Right lobe of liver (tissue), 6 donors: Measurements from ENCODE around the gene FHDC1. TPM values are rescaled to one million over a fixed set of nuclear protein-coding genes. Genes with fewer than 3 reads are reported as not detected.

Experiments used
- ATAC-seq, 4 donors: fragments of 200-7000 bp; cut with Tn5 transposase; one replicate each; pipeline ENCODE4 v1.9.1; 2020; ENCODE audit warnings: mild to moderate bottlenecking in 4 of 4, moderate library complexity in 4 of 4
- DNase-seq, 3 donors: peaks; one replicate each; pipeline ENCODE4 v3.0.0-alpha.2; 2020
- H3K27ac ChIP-seq, 3 donors: fragments of 200-600 bp; one replicate each; pipeline ENCODE4 v1.8.0; 2022
- H3K27me3 ChIP-seq, 2 donors: fragments of 200-600 bp; one replicate each; pipeline ENCODE4 v1.8.0; 2022
- H3K36me3 ChIP-seq, 4 donors: fragments of 200-600 bp; sonication (generic) in 1 of 4; one replicate each; pipeline versions ENCODE4 v1.5.1 to v1.8.0; 2017 to 2022; ENCODE audit warnings: control low read depth in 1 of 4
- H3K4me1 ChIP-seq, 4 donors: fragments of 200-600 bp; sonication (generic) in 1 of 4; one replicate each; pipeline versions ENCODE4 v1.5.1 to v1.8.0; 2017 to 2022; ENCODE audit warnings: control low read depth in 1 of 4
- H3K4me3 ChIP-seq, 3 donors: fragments of 200-600 bp; one replicate each; pipeline ENCODE4 v1.8.0; 2022
- H3K9me3 ChIP-seq, 4 donors: fragments of 200-600 bp; sonication (generic) in 1 of 4; one replicate each; pipeline versions ENCODE4 v1.5.1 to v1.8.0; 2017 to 2022; ENCODE audit warnings: control low read depth in 1 of 4
- POLR2A ChIP-seq: fragments of 450-650 bp; IDR thresholded peaks from one replicate; pipeline ENCODE4 v1.6.1; 2017; ENCODE audit warnings: antibody characterized with exemption, mild to moderate bottlenecking
- WGBS: methylation state at CpG from one replicate; pipeline ENCODE4 v1.1.6; 2018; ENCODE audit warnings: low coverage, low lambda C conversion rate; ENCODE audit not compliant: insufficient coverage; ENCODE audit errors: missing lambda C conversion rate; 5-methylcytosine and 5-hydroxymethylcytosine counted together
- intact Hi-C, 2 donors: fragments of 100-400 bp; cut with DNase I; formaldehyde crosslinking; loops; one replicate each; pipeline versions ENCODE4 v1.11.2 to v1.14.1; 2022
- total RNA-seq, 6 experiments: library from RNA; depleted of rRNA in 2 of 6; stranded (reverse); fragments of >200 nt in 2 of 6; fragmentation: NEBNext Ultra II Directional in 3 of 6; extraction: Animal tissue kit (Norgen Biotek cat#: 25700) in 3 of 6; gene quantifications; one replicate each; pipeline versions ENCODE4 v1.1.0 to v1.2.4, GENCODE V29; 2016 to 2023
- TF ChIP-seq, protein P1 (sequence below), 4 donors: fragments of 200-600 bp in 3 of 4; fragments of 450-650 bp in 1 of 4; IDR thresholded peaks; one replicate each; pipeline versions ENCODE4 v1.5.1 to v1.8.0; 2016 to 2022; ENCODE audit warnings: antibody characterized with exemption in 4 of 4, mild to moderate bottlenecking in 2 of 4
- donor health status: DM: no; HTN: yes; CAD: no.
- donor health status: DM: no; HTN: no; CAD: no.
- donor health status: DM: no; HTN: no; CAD: no.
- donor health status: DM: no; HTN: yes; CAD: no.
- donor health status: DM: no; HTN: yes; CAD: no.

The FHDC1 gene
- total RNA-seq, 6 experiments from 2014 or later, result 0.12 to 0.82 (median 0.15) TPM

- Histone ChIP-seq H3K27ac (no peak overlapping the region), H3K27me3 (no peaks in the 10 kb centered on the region), H3K9me3 (no peaks in the 10 kb centered on the region), H3K4me1 (no peaks in the 10 kb centered on the region), H3K4me3 (no peak overlapping the region), H3K36me3 (no peaks in the 10 kb centered on the region)
- WGBS, result 89% methylated on average over 4 of the region's 4 CpGs
- no peak for ATAC-seq
- TF ChIP-seq, protein P1, sequence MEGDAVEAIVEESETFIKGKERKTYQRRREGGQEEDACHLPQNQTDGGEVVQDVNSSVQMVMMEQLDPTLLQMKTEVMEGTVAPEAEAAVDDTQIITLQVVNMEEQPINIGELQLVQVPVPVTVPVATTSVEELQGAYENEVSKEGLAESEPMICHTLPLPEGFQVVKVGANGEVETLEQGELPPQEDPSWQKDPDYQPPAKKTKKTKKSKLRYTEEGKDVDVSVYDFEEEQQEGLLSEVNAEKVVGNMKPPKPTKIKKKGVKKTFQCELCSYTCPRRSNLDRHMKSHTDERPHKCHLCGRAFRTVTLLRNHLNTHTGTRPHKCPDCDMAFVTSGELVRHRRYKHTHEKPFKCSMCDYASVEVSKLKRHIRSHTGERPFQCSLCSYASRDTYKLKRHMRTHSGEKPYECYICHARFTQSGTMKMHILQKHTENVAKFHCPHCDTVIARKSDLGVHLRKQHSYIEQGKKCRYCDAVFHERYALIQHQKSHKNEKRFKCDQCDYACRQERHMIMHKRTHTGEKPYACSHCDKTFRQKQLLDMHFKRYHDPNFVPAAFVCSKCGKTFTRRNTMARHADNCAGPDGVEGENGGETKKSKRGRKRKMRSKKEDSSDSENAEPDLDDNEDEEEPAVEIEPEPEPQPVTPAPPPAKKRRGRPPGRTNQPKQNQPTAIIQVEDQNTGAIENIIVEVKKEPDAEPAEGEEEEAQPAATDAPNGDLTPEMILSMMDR (IDR thresholded peaks at IDR 0.05), result no peak
- TF ChIP-seq POLR2A, result no peak
- intact Hi-C loops, result no loop called here
- DNase-seq, result no peak
Observed at GRCh38 chr4:152965611-152966010, 29.5 kb downstream of the FHDC1 start.

- no peak for TF ChIP-seq POLR2A
- TF ChIP-seq, protein P1 (IDR thresholded peaks at IDR 0.05), result no peak
- Histone ChIP-seq H3K27me3 (no peaks in the 10 kb centered on the region), H3K9me3 (no peaks in the 10 kb centered on the region), H3K27ac (no peak overlapping the region), H3K4me3 (no peak overlapping the region), H3K36me3 (no peaks in the 10 kb centered on the region), H3K4me1 (no peaks in the 10 kb centered on the region)
- ATAC-seq (no peak), DNase-seq (no peak)
- 69% methylated on average over 2 of the region's 3 CpGs for WGBS
- intact Hi-C loops, result no loop called here
Observed at GRCh38 chr4:152967907-152968306, 31.8 kb downstream of the FHDC1 start.

- Histone ChIP-seq H3K36me3 (no peaks in the 10 kb centered on the region), H3K27ac (no peak overlapping the region), H3K27me3 (no peaks in the 10 kb centered on the region), H3K9me3 (no peaks in the 10 kb centered on the region), H3K4me1 (no peaks in the 10 kb centered on the region), H3K4me3 (no peak overlapping the region)
- intact Hi-C loops, result no loop called here
- TF ChIP-seq, protein P1 (IDR thresholded peaks at IDR 0.05), result no peak
- no peak for TF ChIP-seq POLR2A
- WGBS, result 77% methylated on average over 9 of the region's 9 CpGs
- no peak for ATAC-seq
- no peak for DNase-seq
Observed at GRCh38 chr4:152968806-152969394, 32.8 kb downstream of the FHDC1 start.

DNA sequence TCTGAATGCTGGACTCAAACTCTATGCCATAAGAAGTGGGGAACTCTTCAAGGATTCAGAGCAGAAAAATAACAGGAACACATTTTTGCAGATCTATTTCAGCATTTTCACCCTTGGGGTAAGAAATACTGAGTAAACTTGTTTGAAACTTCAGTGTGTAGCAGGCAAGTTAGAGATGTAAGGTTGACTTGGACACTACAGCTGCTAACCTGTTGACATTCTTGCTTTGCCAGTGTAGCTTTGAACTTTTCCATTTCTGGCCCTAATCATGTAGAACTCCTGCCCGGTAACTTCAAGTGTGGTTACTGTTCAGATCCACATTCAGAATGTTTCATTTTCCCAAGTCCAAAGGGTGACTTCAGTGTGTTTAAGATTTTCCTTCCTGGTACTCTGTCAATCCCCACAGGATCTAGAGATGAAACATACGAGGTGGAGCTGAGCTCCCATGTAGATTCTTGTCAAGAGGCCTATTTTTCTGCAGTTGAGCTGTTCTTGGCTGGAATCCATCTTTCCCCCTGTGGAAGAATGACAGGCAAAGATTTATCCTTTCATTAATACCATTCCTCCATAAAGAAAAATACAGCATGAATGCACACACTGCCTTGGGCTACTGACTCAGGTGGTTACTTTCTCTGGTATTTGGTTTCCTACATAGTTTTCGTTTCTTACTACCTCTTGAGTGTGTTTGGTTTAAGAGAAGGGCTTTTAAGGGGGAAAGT, 34.1 kb downstream of the FHDC1 start:
- no peaks in the 10 kb centered on the region for H3K4me1 ChIP-seq
- intact Hi-C loops, result no loop called here
- ATAC-seq (no peak), DNase-seq (no peak)
- no peaks in the 10 kb centered on the region for H3K9me3 ChIP-seq
- no peaks in the 10 kb centered on the region for H3K36me3 ChIP-seq
- no peaks in the 10 kb centered on the region for H3K27me3 ChIP-seq
- no peak overlapping the region for H3K4me3 ChIP-seq
- TF ChIP-seq POLR2A, result no peak
- TF ChIP-seq, protein P1 (IDR thresholded peaks at IDR 0.05), result no peak
- H3K27ac ChIP-seq, result no peak overlapping the region
- WGBS, result 78% methylated on average over 3 of the region's 3 CpGs
